GM23338 (cell line): ENCODE measurements around the gene C6orf15. TPM values are rescaled to one million over a fixed set of nuclear protein-coding genes. Genes with fewer than 3 reads are reported as not detected.

ENCODE experiments used
- ATAC-seq: fragments of 200-7000 bp; cut with Tn5 transposase; 3 replicates; pipeline ENCODE4 v1.9.1; 2020
- DNase-seq: peaks from one replicate; pipeline ENCODE4 v3.0.0-alpha.2; 2015; ENCODE audit warnings: low spot score
- H2AFZ ChIP-seq: fragments of 200-600 bp; sonication (generic); 2 replicates; pipeline ENCODE4 v1.8.0; 2016; ENCODE audit warnings: antibody characterized with exemption, mild to moderate bottlenecking, moderate library complexity
- H3F3A ChIP-seq: fragments of 200-600 bp; sonication (generic); replicated peaks from 2 replicates; pipeline ENCODE4 v1.8.0; 2017; ENCODE audit warnings: antibody characterized with exemption, mixed run types, low read depth
- H3K27ac ChIP-seq: fragments of 200-600 bp; sonication (generic); 2 replicates; pipeline ENCODE4 v1.6.1; 2016; ENCODE audit warnings: low read depth
- H3K27me3 ChIP-seq: fragments of 200-600 bp; sonication (generic); 2 replicates; pipeline ENCODE4 v1.8.0; 2016; ENCODE audit warnings: mild to moderate bottlenecking, mixed run types, moderate library complexity; ENCODE audit not compliant: insufficient read depth
- H3K36me3 ChIP-seq: fragments of 200-600 bp; sonication (generic); 2 replicates; pipeline ENCODE4 v1.8.0; 2016; ENCODE audit warnings: mild to moderate bottlenecking; ENCODE audit not compliant: insufficient read depth
- H3K4me1 ChIP-seq: fragments of 200-600 bp; sonication (generic); 2 replicates; pipeline ENCODE4 v1.8.0; 2016; ENCODE audit warnings: mild to moderate bottlenecking, moderate library complexity; ENCODE audit not compliant: insufficient read depth
- H3K4me2 ChIP-seq: fragments of 200-600 bp; sonication (generic); 2 replicates; pipeline ENCODE4 v1.7.1; 2017; ENCODE audit warnings: mixed run types
- H3K4me3 ChIP-seq: fragments of 200-600 bp; sonication (generic); 2 replicates; pipeline ENCODE4 v1.6.1; 2016; ENCODE audit warnings: mixed run types
- H3K79me2 ChIP-seq: fragments of 200-600 bp; sonication (generic); replicated peaks from 2 replicates; pipeline ENCODE4 v1.8.0; 2017; ENCODE audit warnings: mild to moderate bottlenecking; ENCODE audit not compliant: insufficient read depth
- H3K9me2 ChIP-seq: fragments of 200-600 bp; sonication (generic); 2 replicates; pipeline ENCODE4 v1.8.0; 2017; ENCODE audit not compliant: insufficient read depth
- H4K20me1 ChIP-seq: fragments of 200-600 bp; sonication (generic); replicated peaks from 2 replicates; pipeline ENCODE4 v1.8.0; 2017; ENCODE audit warnings: mild to moderate bottlenecking; ENCODE audit not compliant: insufficient read depth
- H3K27ac Mint-ChIP-seq: 2 replicates; pipeline ENCODE4 v1.8.0; 2020; ENCODE audit warnings: inconsistent platforms, mild to moderate bottlenecking, moderate library complexity, mixed read lengths
- H3K27me3 Mint-ChIP-seq: 3 replicates; pipeline ENCODE4 v1.8.0; 2022; ENCODE audit warnings: low read depth, mild to moderate bottlenecking, moderate library complexity, mixed read lengths, inconsistent platforms; ENCODE audit not compliant: insufficient read depth, poor library complexity
- H3K36me3 Mint-ChIP-seq: 3 replicates; pipeline ENCODE4 v1.8.0; 2021; ENCODE audit warnings: low read depth, mild to moderate bottlenecking, inconsistent platforms, moderate library complexity, mixed read lengths
- H3K4me1 Mint-ChIP-seq: 3 replicates; pipeline ENCODE4 v1.8.0; 2020; ENCODE audit warnings: mild to moderate bottlenecking, inconsistent platforms, mixed read lengths
- H3K4me3 Mint-ChIP-seq: 3 replicates; pipeline ENCODE4 v1.8.0; 2021; ENCODE audit warnings: moderate library complexity, mild to moderate bottlenecking, inconsistent platforms, mixed read lengths
- H3K9me3 Mint-ChIP-seq: 3 replicates; pipeline ENCODE4 v1.8.0; 2020; ENCODE audit warnings: moderate library complexity, mild to moderate bottlenecking, inconsistent platforms, mixed read lengths
- EZH2 ChIP-seq: fragments of 200-600 bp; sonication (generic); IDR thresholded peaks from one replicate; pipeline ENCODE4 v1.8.0; 2017; ENCODE audit warnings: antibody characterized with exemption, mild to moderate bottlenecking, low read depth; ENCODE audit not compliant: unreplicated experiment
- JUNB ChIP-seq: IDR thresholded peaks from one replicate; pipeline ENCODE4 v1.6.1; 2016; ENCODE audit warnings: antibody characterized with exemption; ENCODE audit not compliant: unreplicated experiment
- NANOG ChIP-seq: IDR thresholded peaks from 2 replicates; pipeline ENCODE4 v1.6.1; 2016; ENCODE audit warnings: antibody characterized with exemption, borderline replicate concordance
- ZNF114 ChIP-seq: fragments of 250-450 bp; sonication (Bioruptor Pico); IDR thresholded peaks from 2 replicates; pipeline ENCODE4 v1.5.0; 2020; ENCODE audit warnings: mild to moderate bottlenecking, moderate library complexity
- polyA plus RNA-seq: library from polyadenylated mRNA; unstranded; fragments of >200 nt; fragmentation: Nextera tagmentation; extraction: Ambion mirVana; gene quantifications from 2 replicates; pipeline ENCODE4 v1.2.1, GENCODE V29; 2016
- total RNA-seq: library from RNA; depleted of rRNA; stranded (reverse); fragments of >200 nt; shearing (Covaris generic); gene quantifications from 2 replicates; pipeline ENCODE4 v1.2.3, GENCODE V29; 2014
- TF ChIP-seq, protein P1 (sequence below): fragments of 250-450 bp; sonication (Bioruptor Pico); IDR thresholded peaks from 2 replicates; pipeline ENCODE4 v1.5.0; 2020; ENCODE audit warnings: mild to moderate bottlenecking, moderate library complexity

Gene C6orf15
- total and polyA plus RNA-seq, 2 experiments from 2014 or later, result not detected

DNA sequence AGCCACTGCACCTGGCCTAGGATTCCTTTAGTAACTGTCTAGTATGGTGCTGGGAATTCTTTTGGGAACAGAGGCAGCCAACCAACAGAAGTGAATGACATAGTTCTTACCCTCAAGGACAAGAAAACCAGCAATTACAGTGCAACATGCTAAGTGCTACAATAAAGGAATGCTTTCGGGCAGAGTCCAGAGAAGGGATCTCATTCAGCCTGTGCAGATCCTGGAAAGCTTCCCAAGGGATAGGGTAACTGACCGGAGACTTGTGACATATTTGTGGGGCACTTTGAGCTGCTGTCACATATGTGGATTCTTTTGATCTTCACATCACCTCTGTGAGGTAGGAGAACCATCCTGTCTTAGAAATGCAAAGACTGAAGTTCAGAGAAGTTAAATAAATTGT lies 46.8 kb downstream of the C6orf15 start:
- H3K27ac Mint-ChIP-seq, result no peak overlapping the region
- Histone ChIP-seq H3K9me2 (no peaks in the 10 kb centered on the region), H3K4me3 (no peak overlapping the region), H3K4me1 (peaks cover 2% of the 10 kb centered on the region; the same call in 1 of the 2 replicates), H3K79me2 (no peaks in the 10 kb centered on the region), H3F3A (0 out of 2 replicates have a peak, but pooled peaks cover 7% of the 10 kb centered on the region), H3K4me2 (no peak overlapping the region), H4K20me1 (no peaks in the 10 kb centered on the region), H3K36me3 (no peaks in the 10 kb centered on the region), H3K27me3 (no peaks in the 10 kb centered on the region), H3K27ac (no peak overlapping the region), H2AFZ (no peak overlapping the region)
- H3K9me3 Mint-ChIP-seq, result no peaks in the 10 kb centered on the region; the same call in 2 of the 3 replicates
- ATAC-seq (no peak), DNase-seq (no peak)
- no peak overlapping the region for H3K4me3 Mint-ChIP-seq
- peaks cover 4% of the 10 kb centered on the region for H3K27me3 Mint-ChIP-seq
- TF ChIP-seq EZH2 (no peak), JUNB (no peak), NANOG (no peak)
- TF ChIP-seq, protein P1, sequence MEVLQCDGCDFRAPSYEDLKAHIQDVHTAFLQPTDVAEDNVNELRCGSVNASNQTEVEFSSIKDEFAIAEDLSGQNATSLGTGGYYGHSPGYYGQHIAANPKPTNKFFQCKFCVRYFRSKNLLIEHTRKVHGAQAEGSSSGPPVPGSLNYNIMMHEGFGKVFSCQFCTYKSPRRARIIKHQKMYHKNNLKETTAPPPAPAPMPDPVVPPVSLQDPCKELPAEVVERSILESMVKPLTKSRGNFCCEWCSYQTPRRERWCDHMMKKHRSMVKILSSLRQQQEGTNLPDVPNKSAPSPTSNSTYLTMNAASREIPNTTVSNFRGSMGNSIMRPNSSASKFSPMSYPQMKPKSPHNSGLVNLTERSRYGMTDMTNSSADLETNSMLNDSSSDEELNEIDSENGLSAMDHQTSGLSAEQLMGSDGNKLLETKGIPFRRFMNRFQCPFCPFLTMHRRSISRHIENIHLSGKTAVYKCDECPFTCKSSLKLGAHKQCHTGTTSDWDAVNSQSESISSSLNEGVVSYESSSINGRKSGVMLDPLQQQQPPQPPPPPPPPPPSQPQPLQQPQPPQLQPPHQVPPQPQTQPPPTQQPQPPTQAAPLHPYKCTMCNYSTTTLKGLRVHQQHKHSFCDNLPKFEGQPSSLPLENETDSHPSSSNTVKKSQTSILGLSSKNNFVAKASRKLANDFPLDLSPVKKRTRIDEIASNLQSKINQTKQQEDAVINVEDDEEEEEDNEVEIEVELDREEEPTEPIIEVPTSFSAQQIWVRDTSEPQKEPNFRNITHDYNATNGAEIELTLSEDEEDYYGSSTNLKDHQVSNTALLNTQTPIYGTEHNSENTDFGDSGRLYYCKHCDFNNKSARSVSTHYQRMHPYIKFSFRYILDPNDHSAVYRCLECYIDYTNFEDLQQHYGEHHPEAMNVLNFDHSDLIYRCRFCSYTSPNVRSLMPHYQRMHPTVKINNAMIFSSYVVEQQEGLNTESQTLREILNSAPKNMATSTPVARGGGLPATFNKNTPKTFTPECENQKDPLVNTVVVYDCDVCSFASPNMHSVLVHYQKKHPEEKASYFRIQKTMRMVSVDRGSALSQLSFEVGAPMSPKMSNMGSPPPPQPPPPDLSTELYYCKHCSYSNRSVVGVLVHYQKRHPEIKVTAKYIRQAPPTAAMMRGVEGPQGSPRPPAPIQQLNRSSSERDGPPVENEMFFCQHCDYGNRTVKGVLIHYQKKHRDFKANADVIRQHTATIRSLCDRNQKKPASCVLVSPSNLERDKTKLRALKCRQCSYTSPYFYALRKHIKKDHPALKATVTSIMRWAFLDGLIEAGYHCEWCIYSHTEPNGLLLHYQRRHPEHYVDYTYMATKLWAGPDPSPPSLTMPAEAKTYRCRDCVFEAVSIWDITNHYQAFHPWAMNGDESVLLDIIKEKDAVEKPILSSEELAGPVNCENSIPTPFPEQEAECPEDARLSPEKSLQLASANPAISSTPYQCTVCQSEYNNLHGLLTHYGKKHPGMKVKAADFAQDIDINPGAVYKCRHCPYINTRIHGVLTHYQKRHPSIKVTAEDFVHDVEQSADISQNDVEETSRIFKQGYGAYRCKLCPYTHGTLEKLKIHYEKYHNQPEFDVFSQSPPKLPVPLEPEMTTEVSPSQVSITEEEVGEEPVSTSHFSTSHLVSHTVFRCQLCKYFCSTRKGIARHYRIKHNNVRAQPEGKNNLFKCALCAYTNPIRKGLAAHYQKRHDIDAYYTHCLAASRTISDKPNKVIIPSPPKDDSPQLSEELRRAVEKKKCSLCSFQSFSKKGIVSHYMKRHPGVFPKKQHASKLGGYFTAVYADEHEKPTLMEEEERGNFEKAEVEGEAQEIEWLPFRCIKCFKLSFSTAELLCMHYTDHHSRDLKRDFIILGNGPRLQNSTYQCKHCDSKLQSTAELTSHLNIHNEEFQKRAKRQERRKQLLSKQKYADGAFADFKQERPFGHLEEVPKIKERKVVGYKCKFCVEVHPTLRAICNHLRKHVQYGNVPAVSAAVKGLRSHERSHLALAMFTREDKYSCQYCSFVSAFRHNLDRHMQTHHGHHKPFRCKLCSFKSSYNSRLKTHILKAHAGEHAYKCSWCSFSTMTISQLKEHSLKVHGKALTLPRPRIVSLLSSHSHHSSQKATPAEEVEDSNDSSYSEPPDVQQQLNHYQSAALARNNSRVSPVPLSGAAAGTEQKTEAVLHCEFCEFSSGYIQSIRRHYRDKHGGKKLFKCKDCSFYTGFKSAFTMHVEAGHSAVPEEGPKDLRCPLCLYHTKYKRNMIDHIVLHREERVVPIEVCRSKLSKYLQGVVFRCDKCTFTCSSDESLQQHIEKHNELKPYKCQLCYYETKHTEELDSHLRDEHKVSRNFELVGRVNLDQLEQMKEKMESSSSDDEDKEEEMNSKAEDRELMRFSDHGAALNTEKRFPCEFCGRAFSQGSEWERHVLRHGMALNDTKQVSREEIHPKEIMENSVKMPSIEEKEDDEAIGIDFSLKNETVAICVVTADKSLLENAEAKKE (CRISPR knock-in tag), result no peak
- H3K4me1 Mint-ChIP-seq, result peaks cover 4% of the 10 kb centered on the region
- H3K36me3 Mint-ChIP-seq, result no peaks in the 10 kb centered on the region

DNA sequence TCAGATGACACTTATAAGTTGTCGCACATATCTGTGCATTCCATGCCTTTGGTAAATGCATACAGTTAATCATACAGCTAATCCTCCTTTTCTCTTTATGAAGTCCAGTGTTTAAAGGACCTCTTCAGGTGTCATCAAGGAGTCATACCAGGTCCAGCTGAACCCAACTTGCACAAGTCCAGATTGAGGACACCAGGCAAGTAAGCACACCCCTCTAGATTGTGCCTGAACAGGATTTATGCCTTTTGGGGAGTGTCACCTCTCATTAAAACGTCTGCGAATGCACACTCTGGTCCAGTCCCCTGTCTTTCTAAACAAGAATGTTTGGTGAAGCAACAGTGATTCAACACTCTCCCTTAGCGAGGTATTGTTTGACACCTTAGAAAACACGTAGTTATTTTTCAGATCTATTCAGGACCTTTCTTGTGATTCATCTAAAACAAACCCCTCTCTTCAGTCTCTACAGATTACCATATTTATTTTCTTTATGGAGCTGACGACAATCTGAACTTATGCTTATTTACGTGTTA lies 48.4 kb downstream of the C6orf15 start:
- Histone ChIP-seq H2AFZ (no peak overlapping the region), H3K27ac (no peak overlapping the region), H3K4me3 (no peak overlapping the region), H3F3A (0 out of 2 replicates have a peak, but pooled peaks cover 3% of the 10 kb centered on the region), H4K20me1 (no peaks in the 10 kb centered on the region), H3K4me1 (no peaks in the 10 kb centered on the region), H3K9me2 (no peaks in the 10 kb centered on the region), H3K27me3 (no peaks in the 10 kb centered on the region), H3K4me2 (no peak overlapping the region), H3K79me2 (no peaks in the 10 kb centered on the region), H3K36me3 (no peaks in the 10 kb centered on the region)
- ATAC-seq (no peak), DNase-seq (no peak)
- Mint-ChIP-seq H3K36me3 (no peaks in the 10 kb centered on the region), H3K4me3 (no peak overlapping the region), H3K4me1 (no peaks in the 10 kb centered on the region; the same call in 2 of the 3 replicates), H3K27me3 (peaks cover 3% of the 10 kb centered on the region), H3K27ac (no peak overlapping the region), H3K9me3 (no peaks in the 10 kb centered on the region; the same call in 2 of the 3 replicates)
- TF ChIP-seq JUNB (no peak), EZH2 (no peak), ZNF114 (CRISPR knock-in tag) (no peak)
- TF ChIP-seq, protein P1 (CRISPR knock-in tag), result no peak
